ENCODE results near the gene CRIP2. TPM values are rescaled to one million over a fixed set of nuclear protein-coding genes. Genes with fewer than 3 reads are reported as not detected.
A peak's percentile ranks its signal among the peaks of the same experiment; 100 is the strongest.

The CRIP2 gene
- total and polyA plus RNA-seq, 2 of the 8 experiments (the other 6 are each of a cell fraction or from before 2014, with no cell fraction given) = 4.2 to 13.5 TPM

DNA sequence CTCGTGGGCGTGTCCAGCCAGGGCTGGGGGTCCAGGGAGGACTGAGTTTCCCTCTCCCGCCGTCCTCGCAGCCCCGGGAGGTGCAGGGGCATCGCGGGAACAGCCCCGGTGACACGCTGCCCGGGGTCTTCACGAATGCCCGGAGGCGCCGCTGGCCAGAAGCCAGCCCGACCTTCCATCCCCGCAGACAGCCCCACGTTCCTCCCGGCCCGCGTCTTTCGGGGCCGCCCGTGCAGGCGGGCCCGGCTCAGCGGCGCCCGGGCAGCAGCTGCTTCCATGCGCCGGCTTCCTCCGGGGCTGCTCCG lies 15.6 kb downstream of the CRIP2 start:
- CTCF ChIA-PET (ENCODE audit: partially characterized antibody) = interaction anchor here (0.8 to 2.6 kb wide), 20 partner anchors 9 to 709 kb away, joined by 3 to 33 read pairs (median 6); partner anchors contain the start of gene PACS2
- H4K20me1 ChIP-seq (replicated peaks in 1 of 2; ENCODE audit: control insufficient read depth in 1 of 2, insufficient read depth in 2 of 2, low read length in 2 of 2) = peaks cover 0 to 12% of the 10 kb centered on the region in 2 experiments
- no peaks in the 10 kb centered on the region; a peak in 2 of 8 replicates for H3K36me3 ChIP-seq (ENCODE audit: control insufficient read depth in 2 of 4, insufficient read depth in 4 of 4, low read length in 3 of 4)
- no peak overlapping the region for H2BK120ac ChIP-seq (replicated peaks; ENCODE audit: low read depth, low read length)
- H3K79me2 ChIP-seq (ENCODE audit: control insufficient read depth in 1 of 2, insufficient read depth in 2 of 2, low read length in 2 of 2) = no peaks in the 10 kb centered on the region
- H2BK15ac ChIP-seq (ENCODE audit: low read length) = no peak overlapping the region
- peaks cover 9% of the 10 kb centered on the region; the same call in 1 of the 2 replicates for H3K23me2 ChIP-seq (ENCODE audit: low read depth, low read length)
- no peak overlapping the region; the same call in none of the 2 replicates for H3K18ac ChIP-seq (ENCODE audit: extremely low read depth, low read length)
- H3K79me1 ChIP-seq (ENCODE audit: low read depth, low read length) = no peaks in the 10 kb centered on the region
- no peak overlapping the region for H4K91ac ChIP-seq (replicated peaks; ENCODE audit: insufficient read length, low read length)
- peak overlapping the region; percentile 30 to 77 (median 56) for H3K4me3 ChIP-seq (ENCODE audit: extremely low read depth in 1 of 4, insufficient read depth in 2 of 4, low read depth in 3 of 4, low read length in 4 of 4)
- no peak overlapping the region for H3K4ac ChIP-seq (replicated peaks; ENCODE audit: insufficient read length, low read depth, low read length)
- H3K9me3 ChIP-seq (ENCODE audit: insufficient read depth in 2 of 2, low read depth in 1 of 2, low read length in 1 of 2) = no peaks in the 10 kb centered on the region
- no peak overlapping the region for H2BK20ac ChIP-seq (ENCODE audit: low read length)
- DNase-seq (ENCODE audit: low read depth in 1 of 2, low spot score in 2 of 2) = no peak
- H2BK5ac ChIP-seq (ENCODE audit: low read depth, low read length) = no peak overlapping the region
- H4K5ac ChIP-seq (ENCODE audit: insufficient read length, low read depth, low read length) = no peak overlapping the region
- H3K4me1 ChIP-seq (replicated peaks in 1 of 4; ENCODE audit: control insufficient read depth in 3 of 4, insufficient read depth in 4 of 4, low read length in 3 of 4) = peaks cover 0 to 20% (median 5%) of the 10 kb centered on the region in 4 experiments; a peak in 5 of 7 replicates
- H2AK5ac ChIP-seq (ENCODE audit: low read depth, low read length) = no peak overlapping the region
- no peak overlapping the region for H2BK12ac ChIP-seq (ENCODE audit: low read depth, low read length)
- H3K14ac ChIP-seq (ENCODE audit: insufficient read length) = no peak overlapping the region
- peaks cover 28 to 38% (median 37%) of the 10 kb centered on the region in 4 experiments for H3K27me3 ChIP-seq (replicated peaks in 1 of 4; ENCODE audit: control insufficient read depth in 3 of 4, extremely low read depth in 1 of 4, insufficient read depth in 3 of 4, low read length in 3 of 4)
- H4K8ac ChIP-seq (ENCODE audit: extremely low read depth, insufficient read depth, low read length) = peak overlapping the region; percentile 68
- no peak overlapping the region for H2AFZ ChIP-seq (ENCODE audit: low read length)
- 6% methylated on average over 22 of the region's 33 CpGs; no CpG with 5 or more reads in 1 of the 2 experiments for WGBS, 2 experiments (ENCODE audit: extremely low coverage in 1 of 2, insufficient coverage in 1 of 2, insufficient read length in 1 of 2, insufficient replicate concordance in 2 of 2, low coverage in 1 of 2, low lambda C conversion rate in 2 of 2, missing lambda C conversion rate in 1 of 2)
- POLR2A ChIA-PET (ENCODE audit: partially characterized antibody) = interaction anchor here (0.8 to 2.8 kb wide), 3 partner anchors 9 to 17 kb away, joined by 4 to 9 read pairs (median 8); no protein-coding TSS in a partner anchor
- H3K4me2 ChIP-seq (ENCODE audit: insufficient read depth in 1 of 2, low read depth in 2 of 2, low read length in 2 of 2) = peak overlapping the region; percentile 37 to 100
- no peak overlapping the region for H3K23ac ChIP-seq (ENCODE audit: insufficient read length)
- peak overlapping the region in 3 of 4 experiments; percentile 51 to 70 (median 53); a peak in 3 of 7 replicates for H3K9ac ChIP-seq (replicated peaks in 1 of 4; ENCODE audit: extremely low read depth in 1 of 4, low read depth in 3 of 4, low read length in 3 of 4)
- no peak for FAIRE-seq
- TF ChIP-seq KDM4A (IDR thresholded peaks at IDR 0.05; ENCODE audit: low read depth, low read length, severe bottlenecking) (peak; percentile 95), PHF8 (conservative IDR thresholded peaks at IDR 0.05; ENCODE audit: low read depth, low read length) (no peak)
- H3K56ac ChIP-seq (replicated peaks; ENCODE audit: insufficient read length, low read depth, low read length) = no peak overlapping the region
- H3K27ac ChIP-seq (ENCODE audit: low read depth, low read length) = peak overlapping the region; percentile 60; the same call in 1 of the 2 replicates
